Neural progenitor cell (in vitro differentiated cells): Measurements from ENCODE around the gene AK6.

Source experiments
- EZH2 ChIP-seq: fragments of 200-600 bp; sonication (generic); IDR thresholded peaks from 2 replicates; pipeline ENCODE4 v1.6.1; 2017; ENCODE audit warnings: antibody characterized with exemption, mild to moderate bottlenecking, moderate library complexity
- TF ChIP-seq, protein P1 (sequence below): fragments of 200-600 bp; sonication (generic); IDR thresholded peaks from 2 replicates; pipeline ENCODE4 v1.5.1; 2017; ENCODE audit warnings: antibody characterized with exemption, mild to moderate bottlenecking

DNA sequence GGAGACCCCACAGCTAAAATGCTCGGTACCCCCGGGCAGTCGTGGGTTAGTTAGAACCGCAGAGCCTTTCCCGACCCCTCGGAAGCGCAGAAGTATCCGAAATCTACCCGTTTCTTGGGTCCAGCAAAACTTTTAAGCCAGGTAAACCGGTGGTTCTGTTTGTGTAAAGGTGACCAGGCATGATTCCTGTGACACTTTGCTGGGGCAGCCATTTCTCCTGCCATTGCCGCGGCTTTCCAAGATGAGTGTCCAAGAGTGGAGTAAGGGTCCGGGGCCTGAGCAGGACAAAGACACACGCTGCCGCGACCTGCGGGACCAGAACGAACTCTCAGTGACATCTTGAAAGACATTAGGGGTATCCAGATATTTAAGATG, 46.3 kb upstream of the AK6 start:
- TF ChIP-seq, protein P1, sequence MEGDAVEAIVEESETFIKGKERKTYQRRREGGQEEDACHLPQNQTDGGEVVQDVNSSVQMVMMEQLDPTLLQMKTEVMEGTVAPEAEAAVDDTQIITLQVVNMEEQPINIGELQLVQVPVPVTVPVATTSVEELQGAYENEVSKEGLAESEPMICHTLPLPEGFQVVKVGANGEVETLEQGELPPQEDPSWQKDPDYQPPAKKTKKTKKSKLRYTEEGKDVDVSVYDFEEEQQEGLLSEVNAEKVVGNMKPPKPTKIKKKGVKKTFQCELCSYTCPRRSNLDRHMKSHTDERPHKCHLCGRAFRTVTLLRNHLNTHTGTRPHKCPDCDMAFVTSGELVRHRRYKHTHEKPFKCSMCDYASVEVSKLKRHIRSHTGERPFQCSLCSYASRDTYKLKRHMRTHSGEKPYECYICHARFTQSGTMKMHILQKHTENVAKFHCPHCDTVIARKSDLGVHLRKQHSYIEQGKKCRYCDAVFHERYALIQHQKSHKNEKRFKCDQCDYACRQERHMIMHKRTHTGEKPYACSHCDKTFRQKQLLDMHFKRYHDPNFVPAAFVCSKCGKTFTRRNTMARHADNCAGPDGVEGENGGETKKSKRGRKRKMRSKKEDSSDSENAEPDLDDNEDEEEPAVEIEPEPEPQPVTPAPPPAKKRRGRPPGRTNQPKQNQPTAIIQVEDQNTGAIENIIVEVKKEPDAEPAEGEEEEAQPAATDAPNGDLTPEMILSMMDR: no peak
- TF ChIP-seq EZH2: peak; percentile 50
